ENCODE results near the gene MYL11.
"Not testable (repeated sequence)": the region's sequence is repeated elsewhere in the genome, so short reads cannot be mapped to it uniquely, and the experiment has no call there.

MYL11 gene

GRCh38 chr16:30382111-30382881, 7.7 kb downstream of the MYL11 start, which contains the start of gene SEPTIN1:
TSS of gene SEPTIN1 (minus strand) at chr16:30382561. CDS start at chr16:30382542, 19 bp downstream.
- no peak within 1 kb of the TSS for H3K4me3 ChIP-seq (ENCODE audit: low read depth, low read length)
- DNase-seq (ENCODE audit: low read depth): no peak

- DNase-seq (ENCODE audit: low read depth): no peak
- no peak overlapping the region for H3K4me3 ChIP-seq (ENCODE audit: low read depth, low read length)
Observed at GRCh38 chr16:30383521-30383920, 8.9 kb downstream of the MYL11 start.

GRCh38 chr16:30394592-30395154, 20.1 kb downstream of the MYL11 start:
- H3K4me3 ChIP-seq (ENCODE audit: low read depth, low read length): peak overlapping the region; percentile 80
- no peak for DNase-seq (ENCODE audit: low read depth)

GRCh38 chr16:30395155-30395991, 20.8 kb downstream of the MYL11 start, which contains the start of gene ZNF48:
TSS of gene ZNF48 (plus strand) at chr16:30395420. CDS start at chr16:30395795, 375 bp downstream.
- DNase-seq (ENCODE audit: low read depth): peak; percentile 73
- peak within 1 kb of the TSS; percentile 80 for H3K4me3 ChIP-seq (ENCODE audit: low read depth, low read length)

DNA sequence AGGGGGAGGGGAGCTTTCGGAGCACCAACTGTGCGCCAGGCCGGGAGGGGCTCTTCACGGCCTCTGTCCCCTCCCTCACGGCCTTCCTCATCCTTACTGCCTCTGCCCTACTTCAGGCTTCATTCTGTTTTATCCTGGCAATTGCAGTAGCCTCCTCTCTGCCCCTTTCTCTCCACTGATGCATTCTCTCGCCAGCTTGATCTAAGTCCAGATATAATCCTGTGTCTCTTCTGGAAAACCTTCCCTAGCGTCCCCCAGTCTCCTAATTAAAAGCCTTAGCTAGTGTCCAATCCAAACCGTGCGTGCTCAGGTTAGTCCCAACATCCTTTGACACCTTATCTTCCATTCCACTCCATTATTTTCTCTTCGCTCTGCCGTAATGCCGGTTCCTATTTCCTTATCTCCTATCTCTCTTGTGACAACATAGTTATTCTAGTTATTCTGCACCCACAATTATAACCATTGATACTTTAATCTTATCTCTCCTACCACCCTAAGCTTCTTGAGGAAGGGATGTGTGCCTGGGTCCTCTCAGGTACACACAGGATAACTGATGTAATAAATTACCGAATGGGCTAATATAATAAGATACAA, 21.5 kb downstream of the MYL11 start:
- DNase-seq (ENCODE audit: low read depth): no peak
- peak overlapping the region; percentile 80 for H3K4me3 ChIP-seq (ENCODE audit: low read depth, low read length)

GRCh38 chr16:30396627-30397026, 22.0 kb downstream of the MYL11 start:
- H3K4me3 ChIP-seq (ENCODE audit: low read depth, low read length): not testable (repeated sequence)

DNA sequence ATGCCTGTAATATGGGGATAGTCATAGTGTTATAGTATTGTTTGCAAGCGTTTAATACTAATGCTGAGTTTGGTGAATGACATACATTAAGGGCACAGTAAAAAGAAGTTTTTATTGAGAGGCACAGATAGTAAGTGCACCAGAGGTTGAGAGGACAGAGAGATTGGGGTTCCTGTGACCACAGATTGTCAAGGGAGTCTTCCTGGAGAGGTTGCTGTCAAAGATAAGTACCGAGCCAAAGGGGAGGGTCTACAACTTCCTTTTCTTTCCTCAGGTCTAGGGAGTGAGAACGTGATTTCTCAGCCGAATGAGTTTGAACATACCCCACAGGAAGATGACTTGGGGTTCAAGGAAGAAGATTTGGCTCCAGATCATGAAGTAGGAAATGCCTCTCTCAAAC, 22.5 kb downstream of the MYL11 start:
- DNase-seq (ENCODE audit: low read depth): no peak
- H3K4me3 ChIP-seq (ENCODE audit: low read depth, low read length): no peak overlapping the region

More at GRCh38 chr16:30396627-30397026, 22.0 kb downstream of the MYL11 start:
- DNase-seq (ENCODE audit: low read depth): not testable (repeated sequence)

DNA sequence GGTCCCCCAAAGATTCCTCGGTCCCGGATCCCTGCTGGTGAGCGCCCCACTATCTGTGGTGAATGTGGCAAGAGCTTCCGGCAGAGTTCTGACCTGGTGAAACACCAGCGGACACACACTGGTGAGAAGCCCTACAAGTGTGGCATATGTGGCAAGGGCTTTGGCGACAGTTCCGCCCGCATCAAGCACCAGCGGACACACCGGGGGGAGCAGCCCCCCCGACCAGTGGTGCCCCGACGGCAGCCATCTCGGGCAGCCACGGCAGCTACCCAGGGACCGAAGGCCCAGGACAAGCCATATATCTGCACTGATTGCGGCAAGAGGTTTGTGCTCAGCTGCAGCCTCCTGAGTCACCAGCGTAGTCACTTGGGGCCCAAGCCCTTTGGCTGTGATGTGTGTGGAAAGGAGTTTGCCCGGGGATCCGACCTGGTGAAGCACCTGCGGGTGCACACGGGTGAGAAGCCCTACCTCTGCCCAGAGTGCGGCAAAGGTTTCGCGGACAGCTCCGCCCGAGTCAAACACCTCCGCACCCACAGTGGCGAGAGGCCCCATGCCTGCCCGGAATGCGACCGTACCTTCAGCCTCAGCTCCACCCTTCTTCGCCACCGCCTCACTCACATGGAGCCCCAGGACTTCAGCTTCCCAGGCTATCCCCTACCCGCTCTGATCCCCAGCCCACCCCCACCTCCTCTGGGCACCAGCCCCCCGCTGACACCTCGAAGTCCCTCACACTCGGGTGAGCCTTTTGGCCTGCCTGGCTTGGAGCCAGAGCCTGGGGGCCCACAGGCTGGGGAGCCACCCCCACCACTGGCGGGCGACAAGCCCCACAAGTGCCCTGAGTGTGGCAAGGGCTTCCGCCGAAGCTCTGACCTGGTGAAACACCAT, 23.4 kb downstream of the MYL11 start:
- DNase-seq (ENCODE audit: low read depth): no peak
- no peak overlapping the region for H3K4me3 ChIP-seq (ENCODE audit: low read depth, low read length)

- no peak overlapping the region for H3K4me3 ChIP-seq (ENCODE audit: low read depth, low read length)
- DNase-seq (ENCODE audit: low read depth): no peak
Observed at GRCh38 chr16:30398661-30399434, 24.2 kb downstream of the MYL11 start.

DNA sequence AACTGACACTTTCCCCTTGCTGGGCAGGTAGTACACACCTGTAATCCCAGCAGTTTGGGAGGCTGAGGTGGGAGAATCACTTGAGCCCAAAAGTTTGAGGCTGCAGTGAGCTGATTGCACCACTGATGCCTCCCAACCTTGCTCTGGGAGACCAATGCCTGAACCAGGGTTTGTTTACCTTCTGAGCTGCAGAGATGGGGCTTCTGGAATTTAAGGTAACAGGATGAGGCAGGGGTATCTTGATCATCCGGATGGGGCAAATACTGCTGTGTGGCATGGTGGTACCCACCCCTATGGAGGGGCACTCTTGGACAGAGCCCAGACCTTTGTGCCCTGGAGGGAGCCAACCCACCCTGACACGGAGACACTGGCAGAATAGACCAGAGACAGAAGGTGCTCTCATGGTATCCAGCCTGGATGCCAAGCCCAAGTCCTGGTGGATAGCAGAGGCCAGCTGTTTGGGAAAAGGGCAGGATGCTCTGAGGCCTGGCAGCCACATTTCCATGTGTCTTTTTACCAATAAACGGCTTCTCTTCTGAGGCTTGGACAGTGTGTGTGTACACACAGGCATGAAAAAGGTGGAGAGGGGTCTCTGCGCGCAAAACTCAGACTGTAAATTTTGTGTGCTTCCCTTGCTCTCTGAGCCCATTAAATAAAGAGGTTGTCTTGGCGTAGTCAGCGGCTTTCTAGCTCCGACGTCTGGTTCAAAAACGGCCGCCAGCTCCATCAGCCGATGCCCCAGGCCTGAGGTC, 25.0 kb downstream of the MYL11 start:
- H3K4me3 ChIP-seq (ENCODE audit: low read depth, low read length): peak overlapping the region; percentile 52
- no peak for DNase-seq (ENCODE audit: low read depth)

GRCh38 chr16:30401768-30402425, 27.3 kb downstream of the MYL11 start:
- no peak for DNase-seq (ENCODE audit: low read depth)

GRCh38 chr16:30406795-30407101, 32.1 kb downstream of the MYL11 start:
- peak overlapping the region; percentile 72 for H3K4me3 ChIP-seq (ENCODE audit: low read depth, low read length)

More at GRCh38 chr16:30401768-30402425, 27.3 kb downstream of the MYL11 start:
- H3K4me3 ChIP-seq (ENCODE audit: low read depth, low read length): no peak overlapping the region

DNA sequence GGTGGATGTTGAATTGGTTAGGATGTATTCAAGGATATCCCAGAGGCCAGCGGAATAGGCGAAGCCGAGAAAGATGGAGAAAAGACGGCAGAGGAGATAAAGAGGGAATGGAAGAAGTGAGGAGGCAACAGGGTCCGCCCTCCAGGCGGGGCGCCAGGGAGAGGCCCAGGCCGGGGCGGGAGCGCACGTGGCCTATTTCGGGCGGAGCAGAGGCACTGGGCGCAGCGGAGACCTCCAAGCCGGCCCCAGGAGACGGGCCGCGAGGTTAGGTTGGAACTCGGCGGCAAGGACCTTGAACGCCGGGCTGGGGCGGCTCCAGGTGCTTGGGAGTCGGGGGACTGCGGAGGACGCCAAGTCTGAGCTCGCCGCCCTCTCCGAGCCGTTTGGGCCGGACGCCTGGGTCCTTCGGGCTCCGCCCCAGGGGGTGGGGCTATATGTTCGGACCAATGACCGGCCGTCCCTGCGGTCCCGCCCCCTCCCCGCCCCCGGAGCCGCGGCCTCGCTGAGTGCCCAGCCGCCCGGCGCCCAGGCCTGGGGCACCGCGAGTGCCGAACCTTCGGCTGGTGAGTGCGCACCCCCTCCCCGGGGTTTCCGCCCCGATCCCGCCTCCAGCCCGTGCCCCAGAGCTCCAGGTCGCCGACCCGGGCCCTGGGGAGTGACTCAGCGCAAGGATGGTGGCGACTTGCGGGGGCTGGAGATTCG, 32.7 kb downstream of the MYL11 start, which contains the start of gene ZNF771:
Gene ZNF771 (plus strand): TSS at position 505 of the 702 bp plus-strand sequence. CDS start 448 bp downstream, outside the sequence.
- DNase-seq (ENCODE audit: low read depth): peak; percentile 49
- peak within 1 kb of the TSS; percentile 72 for H3K4me3 ChIP-seq (ENCODE audit: low read depth, low read length)

More at GRCh38 chr16:30406795-30407101, 32.1 kb downstream of the MYL11 start:
- no peak for DNase-seq (ENCODE audit: low read depth)

GRCh38 chr16:30407804-30408534, 33.4 kb downstream of the MYL11 start:
- peak overlapping the region; percentile 72 for H3K4me3 ChIP-seq (ENCODE audit: low read depth, low read length)
- no peak for DNase-seq (ENCODE audit: low read depth)

Data from skeletal muscle cell (primary cell).